HG03066 (cell line): ENCODE measurements around the gene ADSS1.

Source experiments
- ATAC-seq: cut with Tn5 transposase; IDR thresholded peaks from one replicate; pipeline ENCODE4 v1.9.1; 2021; ENCODE audit warnings: low read depth; ENCODE audit not compliant: unreplicated experiment

ADSS1 gene

DNA sequence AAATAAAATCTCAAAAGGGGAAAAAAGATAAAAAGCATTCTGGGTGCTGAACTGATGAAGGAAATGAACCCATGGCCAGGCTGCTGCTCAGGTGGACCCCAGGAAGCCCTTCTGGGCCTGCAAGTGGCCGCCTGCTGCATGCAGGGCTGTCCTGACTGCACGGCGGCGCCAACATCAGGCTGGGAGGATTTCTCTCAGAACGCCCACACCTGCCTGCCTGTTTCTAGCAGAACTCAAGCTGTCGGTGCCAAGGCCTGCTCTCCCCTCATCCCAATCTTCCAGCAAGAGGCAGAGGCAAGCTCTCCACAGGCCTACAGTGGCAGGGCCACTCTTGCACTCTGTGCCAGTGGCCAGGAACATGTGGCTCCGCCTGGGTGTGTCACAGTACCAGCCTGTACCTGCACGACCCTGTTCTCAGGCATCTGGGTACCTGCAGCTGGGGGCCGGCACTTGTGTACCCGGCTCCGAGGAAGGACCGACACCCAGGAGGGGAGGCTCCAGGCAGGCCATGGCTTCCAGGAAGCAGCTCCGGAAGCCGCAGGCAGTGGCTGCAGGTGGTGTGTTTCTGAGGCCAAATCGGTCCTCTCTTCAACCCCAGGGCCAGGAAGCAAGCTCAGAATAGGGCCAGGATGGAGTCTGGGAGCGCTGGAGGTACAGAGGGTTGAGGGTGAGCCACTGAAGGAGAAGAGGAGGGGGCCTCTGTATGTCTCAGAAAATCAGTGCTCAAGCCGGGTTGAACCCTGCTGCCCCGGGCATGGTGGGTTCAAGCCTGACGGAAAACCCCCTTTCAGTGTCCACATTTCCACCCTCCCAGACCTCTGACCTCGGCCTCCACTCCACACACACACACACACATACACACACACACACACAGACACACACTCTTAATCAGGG, 37.2 kb upstream of the ADSS1 start:
- ATAC-seq, result no peak

- ATAC-seq, result no peak
These were observed 36.2 kb upstream of the ADSS1 start for GRCh38 chr14:104687601-104688504.

GRCh38 chr14:104688505-104689108, 35.4 kb upstream of the ADSS1 start:
- no peak for ATAC-seq

GRCh38 chr14:104689109-104689880, 34.7 kb upstream of the ADSS1 start, which contains the start of gene INF2:
TSS of gene INF2 (plus strand) at chr14:104689618. CDS start at chr14:104701366, 11,748 bp downstream.
- no peak for ATAC-seq

GRCh38 chr14:104689881-104690711, 33.9 kb upstream of the ADSS1 start:
- ATAC-seq, result no peak

DNA sequence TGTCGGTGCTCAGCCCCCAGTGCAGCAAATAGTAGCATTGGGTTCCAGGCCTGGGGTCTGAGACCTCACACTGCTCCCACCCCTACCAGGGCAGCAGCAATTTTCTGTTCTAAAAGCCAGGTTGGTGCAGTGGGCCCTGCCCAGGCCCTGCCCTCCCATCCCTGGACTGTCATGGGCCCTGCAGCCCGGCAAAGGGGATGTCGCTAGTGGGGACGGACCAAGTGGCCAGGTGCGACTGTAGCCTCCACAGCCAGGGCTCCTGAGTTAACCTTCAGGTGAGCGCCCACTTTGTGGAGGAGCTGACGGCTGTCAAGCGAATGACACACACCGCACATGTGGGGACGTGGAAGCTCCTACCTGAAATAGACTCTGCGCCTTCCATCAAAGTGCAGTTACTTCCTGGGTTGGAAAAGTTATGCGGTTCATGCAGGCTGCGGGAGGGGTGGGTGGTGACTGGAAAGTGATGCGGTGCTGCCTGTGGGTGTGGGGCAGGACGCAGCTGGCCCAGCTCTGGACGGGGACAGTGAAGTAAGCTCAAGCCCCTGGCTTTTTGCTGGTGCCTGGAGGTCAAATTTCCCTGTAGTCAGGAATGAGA, 33.1 kb upstream of the ADSS1 start:
- no peak for ATAC-seq

DNA sequence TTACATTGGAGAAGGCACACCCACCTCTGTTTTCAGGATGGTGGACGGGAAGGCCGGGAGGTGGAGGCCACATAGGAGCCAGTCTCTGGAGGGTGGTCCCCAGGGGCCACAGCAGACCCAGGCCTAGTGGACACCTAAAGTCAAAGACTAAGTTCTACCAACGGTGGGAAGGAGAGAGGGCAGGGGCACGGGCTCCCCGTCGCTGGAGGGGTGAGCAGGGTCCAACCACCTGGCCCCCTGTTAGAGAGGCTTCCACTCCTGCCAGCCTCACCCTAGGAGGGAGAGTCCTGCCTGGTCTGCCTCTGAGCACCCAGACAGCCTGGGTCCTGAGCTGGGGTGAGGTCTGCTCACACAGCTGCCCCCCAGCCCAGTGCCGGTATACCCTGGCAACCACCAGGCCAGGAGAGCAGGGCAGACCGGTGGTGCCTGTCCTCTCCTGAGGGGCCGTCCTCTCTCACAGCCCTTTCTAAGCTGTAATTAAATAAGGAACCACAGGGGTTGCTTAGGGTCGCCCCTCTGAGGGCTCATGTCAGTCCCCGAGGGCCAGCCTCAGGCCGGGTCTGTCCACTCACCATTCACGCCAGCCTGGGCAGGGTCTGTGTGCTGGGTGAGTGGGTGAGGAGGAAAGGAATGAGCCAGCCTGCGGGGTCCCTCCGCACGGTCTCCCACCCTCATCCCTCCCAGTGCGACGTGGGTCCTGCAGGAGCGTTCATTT, 32.3 kb upstream of the ADSS1 start:
- no peak for ATAC-seq

GRCh38 chr14:104692261-104692938, 31.6 kb upstream of the ADSS1 start:
- ATAC-seq, result no peak

- no peak for ATAC-seq
These were observed 31.1 kb upstream of the ADSS1 start for GRCh38 chr14:104692939-104693315.

- ATAC-seq, result no peak
These were observed 30.3 kb upstream of the ADSS1 start for GRCh38 chr14:104693482-104694431.

- ATAC-seq, result no peak
These were observed 29.5 kb upstream of the ADSS1 start for GRCh38 chr14:104694475-104694950.

DNA sequence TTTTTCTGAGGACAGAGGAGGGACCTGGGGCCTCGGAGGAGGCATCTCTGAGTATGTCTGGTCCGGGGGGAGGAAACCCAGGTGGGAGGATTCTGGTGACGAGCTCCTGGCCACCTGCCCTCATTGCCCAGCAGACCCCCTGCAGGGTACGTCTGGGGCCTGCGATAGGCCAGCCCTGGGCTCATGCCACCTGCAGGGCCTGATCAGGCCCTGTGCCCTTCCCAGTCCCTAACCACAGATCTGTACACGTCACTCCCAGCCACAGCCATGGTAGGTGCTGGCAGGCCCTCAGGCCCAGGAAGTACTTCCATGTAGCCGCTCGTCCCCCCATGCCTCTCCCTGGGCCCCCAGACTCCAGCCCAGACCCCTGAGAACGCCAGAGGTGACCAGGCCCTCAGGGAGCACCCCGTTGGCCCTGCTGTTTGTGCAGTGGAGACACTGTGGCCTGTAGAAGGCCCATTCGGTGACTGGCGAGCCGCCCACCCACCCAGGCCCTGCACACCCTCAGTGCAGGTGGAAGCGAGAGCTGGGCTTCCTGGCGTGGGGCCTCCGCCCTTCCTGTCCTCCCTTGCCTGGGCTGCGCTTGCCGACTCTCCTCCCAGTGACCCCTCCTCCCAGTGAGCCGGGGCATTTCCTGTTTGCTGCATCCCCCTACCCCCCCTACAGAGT, 28.9 kb upstream of the ADSS1 start:
- no peak for ATAC-seq

DNA sequence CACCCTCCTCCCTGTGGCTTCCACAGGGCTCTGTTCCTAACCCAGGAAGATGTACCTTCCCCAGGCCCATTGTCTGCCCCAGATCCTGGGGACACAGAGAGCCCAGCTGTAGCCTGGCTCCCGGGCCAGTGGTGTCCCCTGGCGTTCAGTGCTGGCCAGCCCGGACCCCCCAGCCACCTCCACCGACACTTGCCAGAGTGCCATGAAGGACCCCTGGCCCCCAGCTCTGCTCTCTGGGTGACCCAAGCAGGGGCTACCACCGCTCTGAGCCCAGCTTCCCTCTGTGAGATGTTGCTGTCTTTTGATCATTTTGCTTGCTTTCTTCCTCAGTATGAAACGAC, 28.4 kb upstream of the ADSS1 start:
- ATAC-seq, result no peak

DNA sequence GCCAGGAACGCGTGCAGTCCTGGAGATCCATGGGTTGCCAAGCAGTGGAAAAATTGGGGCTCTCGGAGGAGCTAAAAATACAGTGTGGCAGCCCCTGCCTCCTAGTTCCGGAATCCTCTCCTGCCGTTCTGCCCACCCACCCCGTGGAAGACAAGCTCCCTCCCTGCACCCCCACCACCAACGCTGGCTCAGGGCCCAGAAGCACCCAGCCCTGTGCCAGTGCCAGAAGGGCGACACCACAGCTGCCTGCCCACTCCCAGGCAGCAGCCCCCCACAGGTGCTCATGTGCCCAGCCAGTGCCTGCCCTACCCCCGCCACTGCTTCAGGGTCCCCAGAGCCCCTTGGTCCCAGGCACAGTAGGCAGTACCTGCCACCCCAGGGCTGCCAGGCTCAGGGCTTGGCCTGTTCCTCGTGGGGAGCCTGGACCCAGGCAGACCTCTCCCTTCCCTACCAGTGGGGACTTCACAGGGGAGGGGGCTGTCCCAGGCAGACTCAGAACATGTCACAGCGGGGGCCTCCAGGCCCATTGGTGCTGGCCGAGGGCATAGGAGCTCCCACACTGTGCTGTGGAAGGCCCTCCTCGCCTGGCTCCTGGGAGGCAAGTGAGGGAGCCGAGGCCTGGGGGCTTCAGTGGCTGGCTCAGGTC, 27.2 kb upstream of the ADSS1 start:
- no peak for ATAC-seq

- no peak for ATAC-seq
These were observed 26.7 kb upstream of the ADSS1 start for GRCh38 chr14:104697317-104697703.
